Astrocyte (in vitro differentiated cells and primary cell): ENCODE data around the gene OVCH2. TPM values are rescaled to one million over a fixed set of nuclear protein-coding genes. Genes with fewer than 3 reads are reported as not detected.

Experiments used
- DNase-seq: peaks from one replicate; pipeline ENCODE4 v3.0.0-alpha.2; 2010; ENCODE audit warnings: low read depth
- FAIRE-seq: peaks from 2 replicates; lab custom pipeline; 2011; peaks lifted over from hg19 to GRCh38; lab: Jason Lieb, UNC
- H2AFZ ChIP-seq: 2 replicates; pipeline ENCODE4 v1.6.0; 2012; ENCODE audit warnings: low read depth, low read length, inconsistent platforms
- H3K27ac ChIP-seq: 2 replicates; pipeline ENCODE4 v1.5.1; 2011; ENCODE audit warnings: low read depth, low read length, inconsistent platforms
- H3K27me3 ChIP-seq: 2 replicates; pipeline ENCODE4 v1.6.0; 2011; ENCODE audit warnings: low read length, inconsistent platforms; ENCODE audit not compliant: insufficient read depth
- H3K36me3 ChIP-seq: 2 replicates; pipeline ENCODE4 v1.5.1; 2011; ENCODE audit warnings: low read length, inconsistent platforms; ENCODE audit not compliant: insufficient read depth
- H3K4me1 ChIP-seq: 2 replicates; pipeline ENCODE4 v1.5.1; 2011; ENCODE audit warnings: low read length, inconsistent platforms; ENCODE audit not compliant: insufficient read depth
- H3K4me2 ChIP-seq: 2 replicates; pipeline ENCODE4 v1.6.0; 2012; ENCODE audit warnings: low read length, inconsistent platforms
- H3K4me3 ChIP-seq: 2 replicates; pipeline ENCODE4 v1.5.1; 2011; ENCODE audit warnings: low read depth, mild to moderate bottlenecking, low read length, inconsistent platforms; ENCODE audit not compliant: insufficient read depth
- H3K79me2 ChIP-seq: 2 replicates; pipeline ENCODE4 v1.6.0; 2012; ENCODE audit warnings: mild to moderate bottlenecking, low read length, inconsistent platforms; ENCODE audit not compliant: insufficient read depth
- H3K9ac ChIP-seq: 2 replicates; pipeline ENCODE4 v1.6.0; 2012; ENCODE audit warnings: mild to moderate bottlenecking, low read length, inconsistent platforms
- H3K9me3 ChIP-seq: 2 replicates; pipeline ENCODE4 v1.5.1; 2012; ENCODE audit warnings: low read depth, mild to moderate bottlenecking, low read length, inconsistent platforms; ENCODE audit not compliant: insufficient read depth
- H4K20me1 ChIP-seq: 2 replicates; pipeline ENCODE4 v1.6.0; 2012; ENCODE audit warnings: low read length, inconsistent platforms; ENCODE audit not compliant: insufficient read depth
- H3K27ac Mint-ChIP-seq: one replicate; pipeline ENCODE4 v1.8.0; 2021; ENCODE audit warnings: mild to moderate bottlenecking, mixed read lengths; ENCODE audit not compliant: unreplicated experiment
- H3K27me3 Mint-ChIP-seq: one replicate; pipeline ENCODE4 v1.8.0; 2021; ENCODE audit warnings: low read depth, mixed read lengths; ENCODE audit not compliant: unreplicated experiment
- H3K36me3 Mint-ChIP-seq: one replicate; pipeline ENCODE4 v1.8.0; 2021; ENCODE audit warnings: low read depth, mixed read lengths; ENCODE audit not compliant: unreplicated experiment
- H3K4me1 Mint-ChIP-seq: one replicate; pipeline ENCODE4 v1.8.0; 2021; ENCODE audit warnings: low read depth, mixed read lengths; ENCODE audit not compliant: unreplicated experiment
- H3K4me3 Mint-ChIP-seq: one replicate; pipeline ENCODE4 v1.8.0; 2021; ENCODE audit warnings: mild to moderate bottlenecking, moderate library complexity, mixed read lengths; ENCODE audit not compliant: unreplicated experiment
- H3K9me3 Mint-ChIP-seq: one replicate; pipeline ENCODE4 v1.8.0; 2021; ENCODE audit warnings: mild to moderate bottlenecking, mixed read lengths; ENCODE audit not compliant: unreplicated experiment
- CTCF ChIP-seq: IDR thresholded peaks from 2 replicates; pipeline ENCODE4 v1.5.1; 2011; ENCODE audit warnings: low read depth, mild to moderate bottlenecking, inconsistent platforms, low read length, moderate library complexity; ENCODE audit not compliant: insufficient read depth
- EZH2 ChIP-seq: IDR thresholded peaks from 2 replicates; pipeline ENCODE4 v1.6.1; 2012; ENCODE audit warnings: mild to moderate bottlenecking, low read length, inconsistent platforms; ENCODE audit not compliant: insufficient read depth
- total RNA-seq: library from RNA; stranded (reverse); gene quantifications from 2 replicates; pipeline ENCODE4 v1.2.1, GENCODE V29; 2021

The OVCH2 gene
- total RNA-seq, 1 donor from 2014 or later: 4.5 TPM

- no peaks in the 10 kb centered on the region for H3K4me1 ChIP-seq
Observed at GRCh38 chr11:7651700-7652099, 54.6 kb downstream of the OVCH2 start.

GRCh38 chr11:7651140-7651551 is 55.1 kb downstream of the OVCH2 start:
- peaks cover 3% of the 10 kb centered on the region for H3K4me1 Mint-ChIP-seq
- H3K9me3 ChIP-seq: no peaks in the 10 kb centered on the region
- DNase-seq (no peak), FAIRE-seq (no peak)
- H3K36me3 ChIP-seq: no peaks in the 10 kb centered on the region
- no peak overlapping the region for H3K4me2 ChIP-seq
- no peak overlapping the region for H3K4me3 Mint-ChIP-seq
- no peaks in the 10 kb centered on the region for H3K4me1 ChIP-seq
- H3K27me3 Mint-ChIP-seq: peaks cover 41% of the 10 kb centered on the region
- no peaks in the 10 kb centered on the region for H3K9me3 Mint-ChIP-seq
- H3K4me3 ChIP-seq: no peak overlapping the region
- no peaks in the 10 kb centered on the region for H3K27me3 ChIP-seq
- H3K27ac ChIP-seq: no peak overlapping the region
- no peaks in the 10 kb centered on the region for H3K79me2 ChIP-seq
- no peak overlapping the region for H3K27ac Mint-ChIP-seq
- no peak overlapping the region for H3K9ac ChIP-seq
- H4K20me1 ChIP-seq: no peaks in the 10 kb centered on the region
- H2AFZ ChIP-seq: no peak overlapping the region
- TF ChIP-seq CTCF (no peak), EZH2 (no peak)
- H3K36me3 Mint-ChIP-seq: peaks cover 8% of the 10 kb centered on the region

More at GRCh38 chr11:7651700-7652099, 54.6 kb downstream of the OVCH2 start:
- no peak for FAIRE-seq
- Histone ChIP-seq H3K4me2 (no peak overlapping the region), H3K36me3 (no peaks in the 10 kb centered on the region), H3K4me3 (no peak overlapping the region), H3K27ac (no peak overlapping the region), H3K9ac (no peak overlapping the region), H3K27me3 (no peaks in the 10 kb centered on the region), H2AFZ (no peak overlapping the region), H4K20me1 (no peaks in the 10 kb centered on the region), H3K9me3 (no peaks in the 10 kb centered on the region), H3K79me2 (no peaks in the 10 kb centered on the region)
- Mint-ChIP-seq H3K27ac (no peak overlapping the region), H3K4me1 (peaks cover 3% of the 10 kb centered on the region), H3K4me3 (no peak overlapping the region), H3K27me3 (peaks cover 41% of the 10 kb centered on the region), H3K9me3 (no peaks in the 10 kb centered on the region), H3K36me3 (peaks cover 8% of the 10 kb centered on the region)
- TF ChIP-seq CTCF: no peak
- no peak for DNase-seq

GRCh38 chr11:7648264-7648663 is 58.0 kb downstream of the OVCH2 start:
- Histone ChIP-seq H3K27me3 (no peaks in the 10 kb centered on the region), H3K36me3 (no peaks in the 10 kb centered on the region), H3K79me2 (no peaks in the 10 kb centered on the region), H3K4me2 (no peak overlapping the region), H4K20me1 (no peaks in the 10 kb centered on the region), H3K9me3 (no peaks in the 10 kb centered on the region), H2AFZ (no peak overlapping the region), H3K27ac (no peak overlapping the region), H3K4me3 (no peak overlapping the region), H3K4me1 (no peaks in the 10 kb centered on the region), H3K9ac (no peak overlapping the region)
- DNase-seq (no peak), FAIRE-seq (no peak)
- H3K36me3 Mint-ChIP-seq: peaks cover 7% of the 10 kb centered on the region
- H3K4me1 Mint-ChIP-seq: peaks cover 3% of the 10 kb centered on the region
- TF ChIP-seq EZH2 (no peak), CTCF (no peak)
- peaks cover 33% of the 10 kb centered on the region for H3K27me3 Mint-ChIP-seq
- no peak overlapping the region for H3K4me3 Mint-ChIP-seq
- no peak overlapping the region for H3K27ac Mint-ChIP-seq
- H3K9me3 Mint-ChIP-seq: peaks cover 1% of the 10 kb centered on the region
